Heart right ventricle (tissue), 16 donors: ENCODE measurements around the gene RPS6KA2. TPM values are rescaled to one million over a fixed set of nuclear protein-coding genes. Genes with fewer than 3 reads are reported as not detected.
A peak's percentile ranks its signal among the peaks of the same experiment; 100 is the strongest.
"Not testable (repeated sequence)": the region's sequence is repeated elsewhere in the genome, so short reads cannot be mapped to it uniquely, and the experiment has no call there.

Experiments
- ATAC-seq, 8 donors: fragments of 200-7000 bp; cut with Tn5 transposase; one replicate each; pipeline ENCODE4 v1.9.1; 2020; ENCODE audit warnings: mild to moderate bottlenecking in 8 of 8, moderate library complexity in 8 of 8, moderate number of reproducible peaks in 1 of 8
- DNase-seq, 2 donors: peaks; one replicate each; pipeline ENCODE4 v3.0.0-alpha.2; 2020
- H3K27ac ChIP-seq, 10 donors: fragments of 200-600 bp; sonication (generic) in 2 of 10; one replicate each; pipeline versions ENCODE4 v1.5.0 to v1.8.0; 2020 to 2022; ENCODE audit warnings: mild to moderate bottlenecking in 3 of 10
- H3K27me3 ChIP-seq, 7 donors: fragments of 200-600 bp; one replicate each; pipeline ENCODE4 v1.8.0; 2021 to 2022; ENCODE audit warnings: mild to moderate bottlenecking in 2 of 7
- H3K36me3 ChIP-seq, 9 donors: fragments of 200-600 bp; sonication (generic) in 1 of 9; one replicate each; pipeline versions ENCODE4 v1.5.0 to v1.8.0; 2020 to 2022; ENCODE audit warnings: mild to moderate bottlenecking in 2 of 9
- H3K4me1 ChIP-seq, 9 donors: fragments of 200-600 bp; sonication (generic) in 1 of 9; one replicate each; pipeline versions ENCODE4 v1.5.0 to v1.8.0; 2020 to 2022; ENCODE audit warnings: mild to moderate bottlenecking in 4 of 9
- H3K4me3 ChIP-seq, 10 donors: fragments of 200-600 bp; sonication (generic) in 2 of 10; one replicate each; pipeline versions ENCODE4 v1.5.0 to v1.8.0; 2020 to 2022; ENCODE audit warnings: mild to moderate bottlenecking in 7 of 10, moderate library complexity in 2 of 10
- H3K9me3 ChIP-seq, 11 donors: fragments of 200-600 bp in 10 of 11; sonication (generic) in 2 of 11; one replicate each; pipeline versions ENCODE4 v1.5.0 to v1.8.0; 2013 to 2022; ENCODE audit warnings: mild to moderate bottlenecking in 2 of 11, control low read depth in 1 of 11, moderate library complexity in 1 of 11
- CTCF ChIP-seq, 9 donors: fragments of 200-600 bp; sonication (generic) in 2 of 9; IDR thresholded peaks; one replicate each; pipeline versions ENCODE4 v1.5.0 to v1.8.0; 2021 to 2022; ENCODE audit warnings: antibody characterized with exemption in 9 of 9, mild to moderate bottlenecking in 5 of 9, moderate library complexity in 1 of 9
- WGBS, 2 donors: extraction: QIAGEN DNeasy Blood & Tissue Kit; methylation state at CpG; one replicate each; pipeline ENCODE4 v1.1.7; 2013; ENCODE audit warnings: inconsistent platforms in 1 of 2; 5-methylcytosine and 5-hydroxymethylcytosine counted together
- intact Hi-C, 10 donors: fragments of 100-400 bp; cut with DNase I; formaldehyde crosslinking; loops; one replicate each; pipeline versions ENCODE4 v1.11.1 to v1.14.2; 2022
- polyA plus RNA-seq, 2 donors: library from polyadenylated mRNA; stranded (reverse); fragments of 200-250 nt; gene quantifications; one replicate each; pipeline ENCODE4 v1.2.3, GENCODE V29; 2013
- total RNA-seq, 10 donors: library from RNA; stranded (reverse); fragmentation: NEBNext Ultra II Directional in 3 of 10; extraction: Animal tissue kit (Norgen Biotek cat#: 25700) in 3 of 10; gene quantifications; one replicate each; pipeline versions ENCODE4 v1.2.1 to v1.2.4, GENCODE V29; 2021 to 2023
- donor health status: Arrhythmogenic right ventricular cardiomyopathy.
- donor health status: ischemic (EF 13 %, LVEDD 7.1; RV severe dilation, severe dysfunction).
- donor health status: healthy with polysubstance abuse.
- donor health status: DM: no; HTN: yes; CAD: no.
- donor health status: DM: no; HTN: no; CAD: no.
- donor health status: ischemic (EF 25% LVEDD 6.9; RV normal size, moderate dysfunction).
- donor health status: ischemic (EF 25% LVEDD 5.7; RV mildly dilated, moderate dysfunction).
- donor health status: healthy.
- donor health status: DM: yes; HTN: yes; CAD: no.
- donor health status: Ischemic cardiomyopathy.
- donor health status: ischemic (EF 35%, LVEDD 5.7; RV mildly dilated, moderate dysfunction).
- donor health status: nonischemic (EF 11% LVEDD 7.7; RV severe dilation, severe dysfunction).
- donor health status: DM: yes; HTN: yes; CAD: no.
- donor health status: PGD.
- donor health status: ischemic (EF 29% LVEDD 5.4; RV normal size, mild dysfunction).
- donor health status: nonischemic (EF 23%, LVEDD 6.1; RV moderate dilation, normal function).

Gene RPS6KA2
- total and polyA plus RNA-seq, 12 donors: 20.3 to 91.4 (median 73.7) TPM

- H3K27ac ChIP-seq: no peak overlapping the region
- WGBS, 2 donors: 97% methylated on average over 26 of the region's 26 CpGs
- intact Hi-C loops: no loop called here
- H3K9me3 ChIP-seq: no peaks in the 10 kb centered on the region
- H3K4me1 ChIP-seq: no peaks in the 10 kb centered on the region
- DNase-seq (no peak), ATAC-seq (no peak)
- no peaks in the 10 kb centered on the region for H3K27me3 ChIP-seq
- no peak overlapping the region for H3K4me3 ChIP-seq
- peaks cover 0 to 77% (median 22%) of the 10 kb centered on the region in 9 donors for H3K36me3 ChIP-seq
- TF ChIP-seq CTCF (IDR thresholded peaks at IDR 0.05): no peak
Observed at GRCh38 chr6:166530211-166531095, 96.6 kb downstream of the RPS6KA2 start.

GRCh38 chr6:166529586-166529985, 97.5 kb downstream of the RPS6KA2 start:
- no peaks in the 10 kb centered on the region for H3K9me3 ChIP-seq
- intact Hi-C loops: no loop called here
- DNase-seq (no peak), ATAC-seq (no peak)
- no peak for TF ChIP-seq CTCF (IDR thresholded peaks at IDR 0.05)
- H3K27me3 ChIP-seq: no peaks in the 10 kb centered on the region
- H3K4me3 ChIP-seq: no peak overlapping the region
- no peak overlapping the region for H3K27ac ChIP-seq
- H3K36me3 ChIP-seq: peaks cover 0 to 77% (median 22%) of the 10 kb centered on the region in 9 donors
- WGBS, 2 donors: 92 to 95% methylated on average over 4 of the region's 4 CpGs
- H3K4me1 ChIP-seq: no peaks in the 10 kb centered on the region

- H3K27me3 ChIP-seq, H3K27ac ChIP-seq, DNase-seq, H3K4me3 ChIP-seq, intact Hi-C loops, ATAC-seq, H3K9me3 ChIP-seq, H3K4me1 ChIP-seq: not testable (repeated sequence)
- 93 to 100% methylated on average over 1 of the region's 1 CpG for WGBS, 2 donors
- H3K36me3 ChIP-seq: peaks cover 0 to 76% (median 22%) of the 10 kb centered on the region in 9 donors
Observed at GRCh38 chr6:166529058-166529457, 98.0 kb downstream of the RPS6KA2 start.

GRCh38 chr6:166527849-166528248, 99.2 kb downstream of the RPS6KA2 start:
- Histone ChIP-seq H3K4me3 (no peak overlapping the region), H3K27me3 (no peaks in the 10 kb centered on the region), H3K4me1 (no peaks in the 10 kb centered on the region), H3K36me3 (peaks cover 0 to 71% (median 19%) of the 10 kb centered on the region in 9 donors), H3K9me3 (no peaks in the 10 kb centered on the region), H3K27ac (no peak overlapping the region)
- intact Hi-C loops: no loop called here
- WGBS, 2 donors: 84 to 92% methylated on average over 4 of the region's 4 CpGs
- ATAC-seq (no peak), DNase-seq (no peak)
- TF ChIP-seq CTCF (IDR thresholded peaks at IDR 0.05): no peak

GRCh38 chr6:166526937-166527336, 100.1 kb downstream of the RPS6KA2 start:
- Histone ChIP-seq H3K36me3 (peaks cover 0 to 70% (median 21%) of the 10 kb centered on the region in 9 donors), H3K27ac (no peak overlapping the region), H3K4me3 (no peak overlapping the region), H3K27me3 (no peaks in the 10 kb centered on the region), H3K9me3 (no peaks in the 10 kb centered on the region), H3K4me1 (no peaks in the 10 kb centered on the region)
- no peak for TF ChIP-seq CTCF (IDR thresholded peaks at IDR 0.05)
- 64 to 77% methylated on average over 10 of the region's 10 CpGs for WGBS, 2 donors
- intact Hi-C loops: no loop called here
- ATAC-seq (peak in 1 of 8 donors; percentile 17), DNase-seq (no peak)
